Calu3 (cell line): Measurements from ENCODE around the gene CYB561D1. TPM values are rescaled to one million over a fixed set of nuclear protein-coding genes. Genes with fewer than 3 reads are reported as not detected.

Source experiments
- BruUV-seq: library from RNA; stranded (reverse); fragments of 400-500 nt; replicated peaks from 2 replicates; lab custom pipeline; 2021; lab: Mats Ljungman, UMichigan
- CTCF ChIA-PET: fragments of 300-600 bp; sonication (Branson Sonifier 250); formaldehyde crosslinking; loops from one replicate; lab custom pipeline; 2022; ENCODE audit warnings: antibody characterized with exemption; lab: Charles Lee
- DNase-seq: peaks from one replicate; pipeline ENCODE4 v3.0.0; 2022
- H3K27ac Mint-ChIP-seq: one replicate; pipeline ENCODE4 v1.8.0; 2022; ENCODE audit warnings: mixed read lengths; ENCODE audit not compliant: unreplicated experiment
- H3K27me3 Mint-ChIP-seq: one replicate; pipeline ENCODE4 v1.8.0; 2022; ENCODE audit warnings: mixed read lengths; ENCODE audit not compliant: unreplicated experiment
- H3K36me3 Mint-ChIP-seq: one replicate; pipeline ENCODE4 v1.8.0; 2022; ENCODE audit warnings: mild to moderate bottlenecking, moderate library complexity, mixed read lengths; ENCODE audit not compliant: insufficient read depth, unreplicated experiment
- H3K4me1 Mint-ChIP-seq: one replicate; pipeline ENCODE4 v1.8.0; 2022; ENCODE audit warnings: mild to moderate bottlenecking, low read depth, mixed read lengths; ENCODE audit not compliant: unreplicated experiment
- H3K4me3 Mint-ChIP-seq: one replicate; pipeline ENCODE4 v1.8.0; 2022; ENCODE audit warnings: mild to moderate bottlenecking, low read depth, moderate library complexity, mixed read lengths; ENCODE audit not compliant: unreplicated experiment
- H3K9me3 Mint-ChIP-seq: one replicate; pipeline ENCODE4 v1.8.0; 2022; ENCODE audit warnings: low read depth, mixed read lengths; ENCODE audit not compliant: unreplicated experiment
- CTCF ChIP-seq: fragments of 200-600 bp; IDR thresholded peaks from one replicate; pipeline ENCODE4 v1.8.0; 2022; ENCODE audit warnings: antibody characterized with exemption; ENCODE audit not compliant: unreplicated experiment
- intact Hi-C: fragments of 100-400 bp; cut with micrococcal nuclease; formaldehyde crosslinking; loops from one replicate; pipeline ENCODE4 v1.10.0; 2022; ENCODE audit not compliant: unreplicated experiment
- total RNA-seq: library from RNA; stranded (reverse); gene quantifications from 2 replicates; pipeline ENCODE4 v1.2.3, GENCODE V29; 2022

CYB561D1 gene
- total RNA-seq, 1 experiment from 2014 or later = 9.0 TPM

- H3K9me3 Mint-ChIP-seq = no peaks in the 10 kb centered on the region
- no peaks in the 10 kb centered on the region for H3K36me3 Mint-ChIP-seq
- TF ChIP-seq CTCF = no peak
- no TSS peak for BruUV-seq
- intact Hi-C loops = no loop called here
- H3K27ac Mint-ChIP-seq = no peak overlapping the region
- H3K4me1 Mint-ChIP-seq = peaks cover 25% of the 10 kb centered on the region
- no peak for DNase-seq
- H3K27me3 Mint-ChIP-seq = peaks cover 23% of the 10 kb centered on the region
- CTCF ChIA-PET = no interaction called here
- H3K4me3 Mint-ChIP-seq = no peak overlapping the region
Observed at GRCh38 chr1:109514846-109515245, 21.0 kb downstream of the CYB561D1 start.

- H3K36me3 Mint-ChIP-seq = no peaks in the 10 kb centered on the region
- peaks cover 17% of the 10 kb centered on the region for H3K4me1 Mint-ChIP-seq
- CTCF ChIA-PET = interaction anchor here (0.6 to 1.1 kb wide), 3 partner anchors 15 to 123 kb away, joined by 3 to 4 read pairs (median 3); no protein-coding TSS in a partner anchor
- intact Hi-C loops = no loop called here
- H3K4me3 Mint-ChIP-seq = no peak overlapping the region
- H3K27me3 Mint-ChIP-seq = peaks cover 17% of the 10 kb centered on the region
- H3K9me3 Mint-ChIP-seq = no peaks in the 10 kb centered on the region
- DNase-seq = no peak
- TF ChIP-seq CTCF = no peak
- H3K27ac Mint-ChIP-seq = no peak overlapping the region
- no TSS peak for BruUV-seq
Observed at GRCh38 chr1:109516872-109517271, 23.0 kb downstream of the CYB561D1 start.

- no peak for DNase-seq
- Mint-ChIP-seq H3K4me3 (no peak overlapping the region), H3K27me3 (peaks cover 19% of the 10 kb centered on the region), H3K27ac (no peak overlapping the region), H3K9me3 (no peaks in the 10 kb centered on the region), H3K4me1 (peaks cover 17% of the 10 kb centered on the region), H3K36me3 (no peaks in the 10 kb centered on the region)
- TF ChIP-seq CTCF = no peak
- CTCF ChIA-PET = interaction anchor here (1.1 kb wide), 1 partner anchor 15 kb away, joined by 3 read pairs; no protein-coding TSS in a partner anchor
- intact Hi-C loops = no loop called here
- no TSS peak for BruUV-seq
Observed at GRCh38 chr1:109517337-109517736, 23.4 kb downstream of the CYB561D1 start.

- H3K27me3 Mint-ChIP-seq = peaks cover 44% of the 10 kb centered on the region
- no TSS peak for BruUV-seq
- no peak for TF ChIP-seq CTCF
- H3K36me3 Mint-ChIP-seq = no peaks in the 10 kb centered on the region
- peaks cover 8% of the 10 kb centered on the region for H3K4me1 Mint-ChIP-seq
- no peaks in the 10 kb centered on the region for H3K9me3 Mint-ChIP-seq
- CTCF ChIA-PET = no interaction called here
- no peak overlapping the region for H3K27ac Mint-ChIP-seq
- H3K4me3 Mint-ChIP-seq = no peak overlapping the region
- DNase-seq = no peak
- intact Hi-C loops = no loop called here
Observed at GRCh38 chr1:109521002-109521951, 27.4 kb downstream of the CYB561D1 start.
